K562 (cell line): ENCODE data around the gene B3GAT2. TPM values are rescaled to one million over a fixed set of nuclear protein-coding genes. Genes with fewer than 3 reads are reported as not detected.

Experiments used
- ATAC-seq: fragments of 200-7000 bp; cut with Tn5 transposase; 3 replicates; pipeline ENCODE4 v1.9.1; 2020; ENCODE audit warnings: moderate library complexity
- BruUV-seq: library from RNA; stranded (reverse); fragments of 400-500 nt; replicated peaks from 2 replicates; lab custom pipeline; 2021; lab: Mats Ljungman, UMichigan
- CTCF ChIA-PET: fragments of 300-600 bp; formaldehyde crosslinking; extraction: SDS; loops from one replicate; lab custom pipeline; 2021; ENCODE audit warnings: low intra/inter-chr PET ratio; lab: Yijun Ruan, JAX
- POLR2A ChIA-PET: fragments of 300-600, 350-650 bp; sonication (Branson Sonifier 250); formaldehyde crosslinking; extraction: SDS; loops from one replicate; lab custom pipeline; 2021; ENCODE audit warnings: antibody characterized with exemption, inconsistent platforms; lab: Yijun Ruan, JAX
- DNase-seq, 4 experiments: peaks; one replicate each; pipeline versions ENCODE4 v3.0.0 to v3.0.0-alpha.2; 2011 to 2018; ENCODE audit warnings: low spot score in 3 of 4, mixed read lengths in 3 of 4; ENCODE audit errors: extremely low read depth in 1 of 4
- FAIRE-seq: peaks from 2 replicates; lab custom pipeline; 2011; peaks lifted over from hg19 to GRCh38; lab: Jason Lieb, UNC
- H2AFZ ChIP-seq: 2 replicates; pipeline ENCODE4 v1.6.0; 2011; ENCODE audit warnings: low read depth, low read length, control low read depth, inconsistent platforms
- H3K27ac ChIP-seq: fragments of 200-600 bp; 3 replicates; pipeline ENCODE4 v1.8.0; 2011; ENCODE audit warnings: low read depth, mild to moderate bottlenecking, control low read depth, inconsistent platforms, low read length, moderate library complexity, mixed read lengths; ENCODE audit errors: extremely low read depth
- H3K27me3 ChIP-seq, 2 experiments: fragments of 300-600 bp in 1 of 2; 2 replicates in 1 of 2; 3 replicates in 1 of 2; pipeline versions ENCODE4 v1.6.0 to v1.8.0; 2011; ENCODE audit warnings: inconsistent platforms in 2 of 2, low read length in 2 of 2, mild to moderate bottlenecking in 1 of 2, mixed read lengths in 1 of 2, moderate library complexity in 1 of 2; ENCODE audit not compliant: control insufficient read depth in 2 of 2, insufficient read depth in 2 of 2
- H3K36me3 ChIP-seq: fragments of 300-600 bp; 3 replicates; pipeline ENCODE4 v1.8.0; 2011; ENCODE audit warnings: mild to moderate bottlenecking, low read length, inconsistent platforms; ENCODE audit not compliant: control insufficient read depth, insufficient read depth
- H3K4me1 ChIP-seq, 2 experiments: fragments of 200-600 bp in 1 of 2; replicated peaks in 1 of 2; 2 replicates in 1 of 2; 3 replicates in 1 of 2; pipeline versions ENCODE4 v1.5.1 to v1.8.0; 2011; ENCODE audit warnings: inconsistent platforms in 2 of 2, low read length in 2 of 2, mild to moderate bottlenecking in 1 of 2, mixed read lengths in 1 of 2, moderate library complexity in 1 of 2; ENCODE audit not compliant: control insufficient read depth in 2 of 2, insufficient read depth in 2 of 2
- H3K4me2 ChIP-seq: 2 replicates; pipeline ENCODE4 v1.6.1; 2011; ENCODE audit warnings: low read length, control low read depth, inconsistent platforms, mixed read lengths; ENCODE audit not compliant: insufficient read depth
- H3K4me3 ChIP-seq: fragments of 200-600 bp; sonication (generic), shearing (Covaris generic); 2 replicates; pipeline ENCODE4 v1.5.1; 2016; ENCODE audit warnings: control low read depth, inconsistent platforms
- H3K79me2 ChIP-seq: fragments of 200-600 bp; 3 replicates; pipeline ENCODE4 v1.8.0; 2011; ENCODE audit warnings: low read length, inconsistent platforms; ENCODE audit not compliant: control insufficient read depth, insufficient read depth
- H3K9ac ChIP-seq, 2 experiments: 2 replicates each; pipeline versions ENCODE4 v1.6.0 to v1.6.1; 2011; ENCODE audit warnings: low read depth in 2 of 2, low read length in 2 of 2, control low read depth in 1 of 2, inconsistent platforms in 1 of 2, mild to moderate bottlenecking in 1 of 2, mixed read lengths in 1 of 2; ENCODE audit not compliant: insufficient read depth in 1 of 2
- H3K9me1 ChIP-seq: one replicate; pipeline ENCODE4 v1.6.0; 2011; ENCODE audit warnings: inconsistent platforms, mild to moderate bottlenecking, low read length, moderate library complexity; ENCODE audit not compliant: control insufficient read depth, insufficient read depth
- H3K9me3 ChIP-seq: replicated peaks from 2 replicates; pipeline ENCODE4 v1.5.1; 2011; ENCODE audit warnings: low read depth, low read length, inconsistent platforms; ENCODE audit not compliant: control insufficient read depth, insufficient read depth
- H4K20me1 ChIP-seq: replicated peaks from 2 replicates; pipeline ENCODE4 v1.6.1; 2011; ENCODE audit warnings: low read length, inconsistent platforms, mixed read lengths; ENCODE audit not compliant: control insufficient read depth, insufficient read depth
- BDP1 ChIP-seq: IDR thresholded peaks from 3 replicates; pipeline ENCODE4 v1.6.1; 2011; ENCODE audit not compliant: insufficient read length, insufficient read depth
- BRD9 ChIP-seq: fragments of 450-650 bp; IDR thresholded peaks from 2 replicates; pipeline ENCODE4 v1.6.1; 2018; ENCODE audit warnings: low read depth; ENCODE audit not compliant: partially characterized antibody
- CBX5 ChIP-seq: IDR thresholded peaks from 2 replicates; pipeline ENCODE4 v1.6.1; 2014; ENCODE audit warnings: low read depth, borderline replicate concordance
- CREB1 ChIP-seq, 2 experiments: sonication (generic) in 1 of 2; formaldehyde crosslinking in 1 of 2; IDR thresholded peaks; 2 replicates each; pipeline versions ENCODE4 v1.6.1 to v1.8.0; 2012 to 2022; ENCODE audit warnings: inconsistent platforms in 1 of 2, mild to moderate bottlenecking in 1 of 2, missing genetic modification reagents in 1 of 2, moderate library complexity in 1 of 2
- FOXK1 ChIP-seq: sonication (generic); formaldehyde crosslinking; IDR thresholded peaks from 2 replicates; pipeline ENCODE4 v1.8.0; 2022; ENCODE audit warnings: missing genetic modification reagents, mild to moderate bottlenecking, borderline replicate concordance
- GATAD2A ChIP-seq: fragments of 450-650 bp; IDR thresholded peaks from 2 replicates; pipeline ENCODE4 v1.6.1; 2017
- MAFF ChIP-seq: IDR thresholded peaks from 2 replicates; pipeline ENCODE4 v1.6.1; 2012; ENCODE audit warnings: low read length, improper control_type of control experiment
- PCBP2 ChIP-seq: fragments of 200-400 bp; formaldehyde crosslinking; IDR thresholded peaks from 2 replicates; pipeline ENCODE4 v1.6.1; 2018; ENCODE audit warnings: low read length, low read depth, mild to moderate bottlenecking, moderate library complexity; ENCODE audit not compliant: poor library complexity, severe bottlenecking
- TAL1 ChIP-seq: fragments of 450-650 bp; IDR thresholded peaks from 2 replicates; pipeline ENCODE4 v1.6.1; 2016; ENCODE audit warnings: mild to moderate bottlenecking
- TARDBP ChIP-seq: fragments of 450-650 bp; IDR thresholded peaks from 2 replicates; pipeline ENCODE4 v1.6.1; 2016
- WHSC1 ChIP-seq: IDR thresholded peaks from one replicate; pipeline ENCODE4 v1.6.1; 2012; ENCODE audit warnings: low read length, control low read depth, inconsistent platforms
- YY1 ChIP-seq, 3 experiments: IDR thresholded peaks; 2 replicates each; pipeline ENCODE4 v1.6.1; 2011; ENCODE audit warnings: low read length in 2 of 3, mild to moderate bottlenecking in 2 of 3, moderate library complexity in 2 of 3, borderline replicate concordance in 1 of 3, control low read depth in 1 of 3, low read depth in 1 of 3; ENCODE audit not compliant: insufficient read depth in 3 of 3, insufficient replicate concordance in 2 of 3, control insufficient read depth in 1 of 3, insufficient read length in 1 of 3; ENCODE audit errors: extremely low read depth in 1 of 3
- WGBS: fragments of 100-300 bp; shearing (Covaris generic); methylation state at CpG from one replicate; pipeline ENCODE4 v1.1.6; 2016; ENCODE audit warnings: low coverage, mixed read lengths; ENCODE audit not compliant: insufficient coverage; ENCODE audit errors: missing lambda C conversion rate; 5-methylcytosine and 5-hydroxymethylcytosine counted together
- in situ Hi-C: fragments of 300-500 bp; cut with MboI; formaldehyde crosslinking; loops from 4 replicates; pipeline ENCODE4 v1.15.0; 2018; ENCODE audit warnings: inconsistent platforms, mixed read lengths
- intact Hi-C: fragments of 100-400 bp; cut with micrococcal nuclease; formaldehyde crosslinking; loops from 2 replicates; pipeline ENCODE4 v1.14.2; 2022
- polyA plus RNA-seq, 8 experiments: library from polyadenylated mRNA; depleted of rRNA in 4 of 8; stranded (reverse) in 5 of 8; unstranded in 3 of 8; fragments of >200 nt; fragmentation: Nextera tagmentation in 2 of 8; fragmentation: Illumina TruSeq in 1 of 8; extraction: Ambion mirVana in 2 of 8; extraction: Trizol in 1 of 8; gene quantifications; 2 replicates each; pipeline versions ENCODE4 v1.2.1 to v1.2.3, GENCODE V29; 2011 to 2014; ENCODE audit warnings: inconsistent platforms in 1 of 8, missing spikeins in 1 of 8
- total RNA-seq, 7 experiments: library from RNA; depleted of rRNA in 6 of 7; stranded (reverse); fragments of >200 nt in 6 of 7; fragmentation: Illumina TruSeq in 2 of 7; extraction: Trizol in 2 of 7; gene quantifications; 2 replicates each; pipeline versions ENCODE4 v1.2.1 to v1.2.3, GENCODE V29; 2011 to 2021; ENCODE audit warnings: low replicate concordance in 1 of 7
- TF ChIP-seq, protein P1 (sequence below), 2 experiments: fragments of 450-650 bp; IDR thresholded peaks; 2 replicates each; pipeline ENCODE4 v1.6.1; 2016

Gene B3GAT2
- total and polyA plus RNA-seq, 9 of the 15 experiments (the other 6 are each of a cell fraction or from before 2014, with no cell fraction given) = 0.01 to 0.43 (median 0.04) TPM; not detected in 4

DNA sequence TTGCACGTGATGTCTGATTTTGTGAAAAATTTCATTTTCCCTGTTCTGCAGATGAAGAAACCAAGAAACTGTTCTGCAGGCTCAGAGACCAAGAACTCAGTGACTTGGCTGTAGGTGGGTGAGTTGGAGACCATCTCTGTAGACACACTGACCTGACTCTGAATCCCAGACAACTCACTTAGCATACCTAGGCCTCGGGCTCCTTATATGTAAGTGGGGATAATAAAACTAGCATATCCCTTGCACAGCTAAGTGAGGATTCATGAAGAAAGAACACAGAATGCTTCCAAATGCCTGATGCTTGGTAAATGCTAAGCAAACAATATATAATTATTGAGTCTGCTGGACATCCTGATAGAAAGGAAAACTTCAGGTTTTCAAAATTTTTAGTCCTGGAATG, 70.8 kb downstream of the B3GAT2 start:
- Histone ChIP-seq H3K79me2 (no peaks in the 10 kb centered on the region), H3K9me3 (no peaks in the 10 kb centered on the region), H3K27me3 (peaks cover 3 to 31% of the 10 kb centered on the region in 2 experiments; a peak in 2 of 5 replicates), H3K4me3 (no peak overlapping the region), H3K9me1 (no peaks in the 10 kb centered on the region), H4K20me1 (no peaks in the 10 kb centered on the region), H3K36me3 (no peaks in the 10 kb centered on the region), H3K4me2 (no peak overlapping the region), H3K9ac (no peak overlapping the region), H2AFZ (no peak overlapping the region), H3K4me1 (no peaks in the 10 kb centered on the region), H3K27ac (no peak overlapping the region)
- BruUV-seq = no TSS peak
- FAIRE-seq (no peak), ATAC-seq (no peak), DNase-seq (no peak)
- 3% methylated on average over 2 of the region's 2 CpGs for WGBS
- TF ChIP-seq FOXK1 (no peak), BRD9 (no peak), CREB1 (IDR thresholded peaks at IDR 0.05) (no peak), CREB1 (CRISPR knock-in tag; IDR thresholded peaks at IDR 0.05) (no peak), TAL1 (no peak), TARDBP (no peak), CBX5 (no peak), GATAD2A (no peak), MAFF (no peak), YY1 (IDR thresholded peaks at IDR 0.05; ENCODE audit: borderline replicate concordance in 1 of 3, control insufficient read depth in 1 of 3, extremely low read depth in 1 of 3, insufficient read depth in 3 of 3, insufficient read length in 1 of 3, insufficient replicate concordance in 2 of 3, low read depth in 1 of 3, low read length in 2 of 3) (no peak), WHSC1 (no peak), BDP1 (no peak), PCBP2 (no peak)
- TF ChIP-seq, protein P1, sequence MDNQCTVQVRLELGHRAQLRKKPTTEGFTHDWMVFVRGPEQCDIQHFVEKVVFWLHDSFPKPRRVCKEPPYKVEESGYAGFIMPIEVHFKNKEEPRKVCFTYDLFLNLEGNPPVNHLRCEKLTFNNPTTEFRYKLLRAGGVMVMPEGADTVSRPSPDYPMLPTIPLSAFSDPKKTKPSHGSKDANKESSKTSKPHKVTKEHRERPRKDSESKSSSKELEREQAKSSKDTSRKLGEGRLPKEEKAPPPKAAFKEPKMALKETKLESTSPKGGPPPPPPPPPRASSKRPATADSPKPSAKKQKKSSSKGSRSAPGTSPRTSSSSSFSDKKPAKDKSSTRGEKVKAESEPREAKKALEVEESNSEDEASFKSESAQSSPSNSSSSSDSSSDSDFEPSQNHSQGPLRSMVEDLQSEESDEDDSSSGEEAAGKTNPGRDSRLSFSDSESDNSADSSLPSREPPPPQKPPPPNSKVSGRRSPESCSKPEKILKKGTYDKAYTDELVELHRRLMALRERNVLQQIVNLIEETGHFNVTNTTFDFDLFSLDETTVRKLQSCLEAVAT (IDR thresholded peaks at IDR 0.05) = no peak
- intact Hi-C loops = loop anchor here (10.0 kb wide), 2 partner anchors 129 to 511 kb away; no protein-coding TSS in a partner anchor
- ChIA-PET CTCF (interaction anchor here (3.1 kb wide), 1 partner anchor 179 kb away, joined by 20 read pairs; no protein-coding TSS in a partner anchor), POLR2A (no interaction called here)
- in situ Hi-C loops = loop anchor here (5.0 to 25.0 kb wide), 2 partner anchors 179 to 349 kb away; no protein-coding TSS in a partner anchor
